HG02571 (cell line): ENCODE results near the gene MPI.
"Not testable (repeated sequence)": the region's sequence is repeated elsewhere in the genome, so short reads cannot be mapped to it uniquely, and the experiment has no call there.

Source experiments
- ATAC-seq: cut with Tn5 transposase; IDR thresholded peaks from one replicate; pipeline ENCODE4 v1.9.1; 2021; ENCODE audit warnings: mild to moderate bottlenecking, moderate library complexity; ENCODE audit not compliant: unreplicated experiment

Gene MPI

DNA sequence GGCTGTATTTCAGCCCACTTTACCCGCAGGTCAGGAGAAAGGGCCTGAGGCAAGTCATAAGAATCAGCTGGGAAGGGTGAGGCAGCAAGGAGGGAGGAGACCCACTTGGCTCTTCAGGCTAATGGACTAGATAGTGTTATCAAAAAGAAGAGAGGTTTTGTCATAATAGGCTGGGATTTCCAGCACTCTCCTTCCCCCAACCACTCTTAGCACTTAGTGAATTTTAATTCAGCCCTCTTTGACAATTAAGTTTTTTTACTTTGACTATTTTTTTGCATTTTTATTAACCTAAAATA, 771 bp downstream of the MPI start:
- no peak for ATAC-seq

DNA sequence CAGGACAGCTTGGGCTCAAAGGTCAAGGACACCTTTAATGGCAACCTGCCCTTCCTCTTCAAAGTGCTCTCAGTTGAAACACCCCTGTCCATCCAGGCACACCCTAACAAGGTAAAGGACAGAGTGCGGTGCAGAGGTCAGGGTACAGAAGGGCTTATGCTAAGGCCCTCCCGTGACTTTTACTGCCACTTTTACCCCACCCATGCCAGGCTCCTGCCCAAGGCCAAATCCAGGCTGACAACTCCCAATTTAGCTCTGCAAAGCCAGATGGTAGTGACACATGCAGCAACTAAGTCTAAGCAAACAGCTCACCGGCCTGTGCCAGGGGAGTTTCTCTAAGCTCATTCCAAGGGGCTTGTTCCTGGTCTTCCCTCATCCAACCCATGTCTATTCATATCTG, 1.6 kb downstream of the MPI start:
- no peak for ATAC-seq

DNA sequence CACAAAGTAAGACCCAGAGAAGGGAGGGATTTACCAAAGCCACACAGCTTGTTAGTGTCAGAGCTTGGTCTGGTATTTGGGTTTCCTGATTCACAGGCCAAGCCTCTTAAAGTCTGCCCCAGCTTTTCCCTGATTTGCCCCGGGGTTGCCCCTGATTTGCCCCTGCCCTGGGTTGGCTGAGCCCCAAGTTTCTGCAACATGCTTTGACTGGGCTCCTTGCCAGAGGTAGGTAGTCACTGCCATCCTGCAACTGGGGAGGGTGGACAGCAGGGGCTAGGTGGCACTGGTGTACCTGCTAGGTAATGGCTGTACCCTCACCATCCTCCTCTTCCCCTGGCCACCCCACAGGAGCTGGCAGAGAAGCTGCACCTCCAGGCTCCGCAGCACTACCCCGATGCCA, 2.5 kb downstream of the MPI start:
- no peak for ATAC-seq

DNA sequence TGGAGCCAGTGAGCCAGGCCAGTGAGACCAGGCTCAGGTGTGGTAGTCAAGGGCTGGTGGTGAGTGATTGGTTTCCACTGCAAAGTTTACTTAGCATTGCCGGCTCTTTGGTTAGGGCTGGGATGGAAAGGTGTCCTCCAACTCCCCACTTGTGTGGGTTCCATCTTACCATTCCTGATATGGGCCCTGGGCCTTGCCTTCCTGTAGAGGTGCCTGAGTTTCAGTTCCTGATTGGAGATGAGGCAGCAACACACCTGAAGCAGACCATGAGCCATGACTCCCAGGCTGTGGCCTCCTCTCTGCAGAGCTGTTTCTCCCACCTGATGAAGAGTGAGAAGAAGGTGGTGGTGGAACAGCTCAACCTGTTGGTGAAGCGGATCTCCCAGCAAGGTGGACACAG, 3.1 kb downstream of the MPI start:
- ATAC-seq: no peak

DNA sequence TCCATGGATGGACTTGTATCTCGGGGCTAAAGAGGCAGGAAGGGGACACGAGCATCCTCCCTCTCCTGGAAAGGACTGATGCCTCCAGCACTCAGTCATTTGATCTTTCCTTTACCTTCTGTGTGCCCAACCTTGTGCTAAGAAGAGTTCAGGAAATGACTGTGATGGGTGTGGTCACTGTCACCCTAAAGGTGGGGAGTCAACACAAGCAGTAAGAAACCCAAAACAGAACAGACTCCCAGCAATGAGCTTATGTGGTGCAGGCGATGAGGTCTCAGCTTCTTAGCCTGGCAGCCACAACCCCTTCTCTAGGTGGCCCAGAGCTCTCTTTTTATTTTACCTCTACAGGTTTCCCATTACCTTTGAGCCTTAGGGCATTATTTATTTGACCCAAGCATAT, 3.8 kb downstream of the MPI start:
- no peak for ATAC-seq

DNA sequence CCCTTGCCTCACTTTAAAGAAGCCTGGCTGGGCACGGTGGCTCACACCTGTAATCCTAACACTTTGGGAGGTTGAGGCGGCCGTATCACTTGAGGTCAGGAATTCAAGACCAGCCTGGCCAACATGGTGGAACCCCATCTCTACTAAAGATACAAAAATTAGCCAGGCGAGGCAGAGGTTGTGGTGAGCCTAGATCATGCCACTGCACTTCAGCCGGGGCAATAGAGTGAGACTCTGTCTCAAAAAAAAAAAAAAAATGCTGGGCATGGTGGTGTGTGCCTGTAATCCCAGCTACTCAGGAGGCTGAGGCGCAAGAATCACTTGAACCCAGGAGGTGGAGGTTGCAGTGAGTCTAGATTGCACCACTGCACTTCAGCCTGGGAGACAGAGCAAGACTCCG, 4.5 kb downstream of the MPI start:
- not testable (repeated sequence) for ATAC-seq

DNA sequence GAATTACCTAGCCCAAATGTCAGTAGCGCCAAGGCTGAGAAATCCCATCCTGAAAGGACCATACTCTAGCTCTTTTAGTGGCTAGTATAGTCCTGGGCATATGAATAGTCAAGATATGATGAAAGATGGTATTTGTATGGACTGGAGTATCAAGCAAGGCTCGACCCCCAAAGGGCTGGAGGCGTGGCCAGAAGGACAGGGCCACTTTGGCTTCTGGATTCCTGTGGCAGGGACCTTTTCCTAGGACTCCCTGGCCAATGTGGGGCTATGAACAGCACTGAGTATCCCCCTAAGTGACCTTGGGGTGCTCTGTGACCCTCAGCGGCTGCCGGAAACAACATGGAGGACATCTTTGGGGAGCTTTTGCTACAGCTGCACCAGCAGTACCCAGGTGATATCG, 6.0 kb downstream of the MPI start:
- ATAC-seq: no peak

DNA sequence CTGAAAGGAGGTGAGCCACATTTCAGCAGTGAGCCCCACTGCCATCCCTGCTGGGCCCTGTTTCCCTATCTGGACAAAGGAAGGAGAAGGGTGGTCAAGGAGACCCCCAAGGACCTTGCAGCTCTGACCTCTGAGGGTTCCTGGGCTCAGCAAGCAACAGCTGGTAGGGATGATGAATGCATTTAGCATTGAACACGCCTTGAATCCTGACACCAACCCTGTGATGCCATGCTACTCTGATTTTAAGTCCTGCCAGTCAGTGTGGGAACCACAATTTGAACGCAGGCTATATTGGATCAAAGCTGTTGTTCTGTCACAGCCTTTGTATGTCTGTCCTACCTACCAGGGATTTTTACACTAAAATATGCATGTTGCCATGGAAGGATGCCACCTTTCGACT, 6.5 kb downstream of the MPI start:
- no peak for ATAC-seq

DNA sequence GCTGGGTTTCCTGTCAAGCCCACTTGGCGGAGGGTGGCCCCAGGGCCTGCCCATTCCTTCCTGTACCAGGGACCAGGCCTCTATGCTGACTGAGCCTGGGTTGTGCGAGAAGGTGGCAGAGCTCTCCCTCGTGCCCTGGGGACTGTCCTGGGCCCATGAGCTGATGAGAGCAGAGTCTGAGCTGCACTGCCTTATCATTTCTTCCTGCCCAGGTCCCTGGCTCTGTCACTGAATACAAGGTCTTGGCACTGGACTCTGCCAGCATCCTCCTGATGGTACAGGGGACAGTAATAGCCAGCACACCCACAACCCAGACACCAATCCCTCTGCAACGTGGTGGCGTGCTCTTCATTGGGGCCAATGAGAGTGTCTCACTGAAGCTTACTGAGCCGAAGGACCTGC, 7.5 kb downstream of the MPI start:
- ATAC-seq: no peak

DNA sequence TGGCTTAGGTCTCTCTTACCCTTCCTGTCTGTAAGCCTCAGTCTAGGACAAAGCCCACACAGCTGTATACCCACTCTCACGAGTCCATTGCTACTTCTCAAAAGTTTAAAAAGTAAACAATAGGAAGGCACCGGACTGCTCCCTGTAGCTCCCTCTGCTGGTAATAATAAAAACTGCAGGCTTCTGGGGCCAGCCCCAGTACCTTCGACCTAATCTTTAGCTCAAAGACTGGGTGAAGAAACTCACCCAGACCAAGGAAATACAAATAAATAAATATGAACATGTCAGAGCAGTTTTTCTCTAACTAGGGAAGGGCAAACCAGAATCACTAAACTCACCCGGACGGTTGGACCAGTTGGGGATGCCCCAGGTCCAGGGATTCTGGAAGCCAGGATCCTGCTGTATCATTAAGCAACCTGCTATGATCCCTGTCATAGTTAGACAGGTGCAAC, 11.8 kb downstream of the MPI start:
- no peak for ATAC-seq

DNA sequence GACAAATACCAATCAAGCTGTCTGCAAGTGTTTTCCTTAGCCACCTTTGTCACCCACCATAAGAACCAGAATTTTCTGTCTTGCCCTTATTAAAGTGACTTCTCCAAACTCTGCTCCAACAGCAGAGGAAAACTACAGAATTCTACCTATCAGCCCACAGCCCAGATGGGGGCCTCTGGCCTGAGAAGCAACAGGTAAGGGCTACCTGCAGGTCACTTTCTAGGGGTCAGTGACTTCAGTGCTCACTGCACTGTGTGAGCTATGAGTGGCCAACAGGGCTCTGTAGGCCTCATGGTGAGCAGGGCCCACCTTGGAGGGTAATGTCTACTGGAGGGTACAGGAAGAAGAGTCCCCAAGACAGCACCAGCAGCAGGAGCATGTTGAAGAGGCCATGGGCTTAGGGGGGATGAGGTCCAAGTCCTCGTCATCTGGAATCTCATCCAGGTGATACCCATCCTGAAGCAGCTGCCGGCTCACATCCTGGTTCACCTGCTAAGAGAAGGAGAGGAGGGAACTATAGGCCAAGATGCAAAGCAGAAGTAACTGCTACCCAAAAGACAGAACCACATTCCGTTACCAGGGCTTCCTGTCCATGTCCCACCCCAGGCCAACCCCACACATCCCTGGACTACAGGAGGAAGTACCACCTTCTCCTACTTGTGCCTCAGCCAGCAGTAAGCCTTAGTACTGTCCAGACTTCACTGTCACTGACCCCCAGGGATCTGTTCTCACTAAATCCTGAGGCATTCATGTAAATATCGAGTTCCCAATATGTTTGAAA, 12.6 kb downstream of the MPI start:
- ATAC-seq: no peak

DNA sequence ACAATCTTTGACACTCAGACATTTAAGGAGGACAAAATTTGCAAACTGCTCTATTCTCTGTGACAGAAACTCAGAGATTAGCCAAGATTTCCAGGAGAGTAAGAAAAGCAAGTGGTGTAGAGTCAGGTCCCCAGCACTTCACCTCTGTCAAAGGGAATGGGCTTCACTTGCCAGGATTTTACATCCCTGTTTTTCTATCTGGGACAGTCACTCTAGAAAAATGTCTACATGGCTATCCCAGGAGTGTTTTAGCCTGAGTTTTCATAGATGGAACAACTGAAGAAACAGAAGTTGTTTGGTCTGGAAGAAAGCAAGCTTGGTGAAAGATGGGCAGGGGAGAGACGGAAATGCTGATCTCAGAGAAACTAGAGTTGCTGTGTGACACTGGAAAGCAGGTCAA, 13.8 kb downstream of the MPI start:
- ATAC-seq: no peak

DNA sequence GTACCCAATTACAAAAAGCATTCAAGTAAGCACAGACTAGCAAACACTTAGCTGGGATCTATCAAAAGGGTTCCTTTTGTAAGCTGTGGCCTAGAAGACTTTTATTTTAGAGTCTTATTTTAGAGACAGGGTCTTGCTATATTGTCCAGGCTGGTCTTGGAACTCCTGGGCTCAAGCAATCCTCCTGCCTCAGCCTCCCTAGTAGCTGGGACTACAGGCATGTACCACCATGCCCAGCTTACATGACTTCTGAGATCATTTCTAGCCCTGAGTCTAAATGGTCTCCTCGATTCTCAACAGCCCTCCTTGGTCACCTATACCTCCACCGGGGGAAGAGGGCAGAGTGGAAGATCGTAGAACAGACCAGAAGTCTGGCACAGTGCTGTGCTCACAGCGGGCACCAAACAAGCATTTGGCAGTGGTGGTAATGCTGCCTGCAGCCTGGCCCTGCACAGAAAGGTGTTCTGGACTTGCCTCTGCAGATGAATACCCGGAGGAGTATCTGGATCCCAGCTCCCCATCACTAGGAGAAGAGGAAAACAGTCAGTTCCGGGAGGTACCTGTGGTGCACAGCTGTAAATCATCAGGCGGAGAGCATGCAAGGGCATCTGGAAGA, 14.5 kb downstream of the MPI start:
- ATAC-seq: no peak

DNA sequence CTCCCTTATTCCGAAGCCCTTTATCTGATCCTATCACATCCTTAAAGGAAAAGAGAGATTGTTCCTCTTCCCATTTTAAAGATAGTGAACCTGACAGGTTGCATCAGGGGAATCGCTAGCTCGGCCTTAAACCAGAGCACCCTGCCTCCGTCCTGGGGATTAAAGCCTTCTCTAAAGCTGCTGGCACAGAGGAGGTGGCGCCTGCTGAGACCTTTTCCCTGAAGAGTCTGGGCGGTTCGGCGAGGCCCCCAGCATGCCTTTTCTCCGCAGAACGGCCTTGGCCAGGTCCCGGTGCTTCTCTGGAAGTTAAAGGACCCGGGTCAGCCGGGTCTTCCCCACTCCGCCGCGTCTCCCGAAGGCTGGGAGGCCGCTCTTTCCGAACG, 16.2 kb downstream of the MPI start:
- ATAC-seq: peak; percentile 13

DNA sequence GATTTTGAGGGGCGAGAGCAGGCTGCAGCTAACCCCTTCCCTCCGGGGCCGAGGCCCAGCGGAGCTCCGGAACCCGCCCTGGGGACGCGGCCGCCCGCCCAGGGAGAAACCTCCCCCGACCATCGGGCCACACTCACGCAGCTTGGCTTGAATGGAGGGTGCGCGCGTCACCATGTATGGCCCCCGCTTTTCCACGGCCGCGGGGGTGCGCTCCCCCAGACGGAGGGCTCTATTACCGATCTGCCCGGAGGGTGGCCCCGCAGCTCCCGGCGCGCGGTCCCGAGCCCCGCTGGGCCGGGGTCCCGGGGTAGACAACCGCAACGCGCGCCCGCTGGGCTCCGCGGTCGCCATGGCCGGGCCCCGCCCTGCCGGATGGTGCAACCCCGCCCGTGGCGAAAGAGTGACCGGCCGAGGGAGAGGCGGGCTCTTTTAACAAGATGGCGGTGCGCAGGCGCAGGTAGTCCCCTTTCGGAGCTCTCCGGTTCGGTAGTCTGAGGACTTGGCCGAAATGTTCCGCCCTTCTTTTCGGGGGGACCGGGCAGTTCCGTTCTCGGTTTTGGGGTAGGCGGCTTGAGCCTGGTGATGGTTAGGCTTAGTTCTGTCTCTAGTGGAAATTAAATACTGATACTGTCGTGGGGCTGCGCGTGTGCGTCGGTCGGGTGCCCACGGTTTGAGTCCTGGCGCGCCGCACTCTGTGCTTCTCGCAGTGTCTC, 16.8 kb downstream of the MPI start, which contains the start of gene FAM219B:
FAM219B (minus strand) TSS at position 402 of the 713 bp plus-strand sequence; CDS start at position 351, 51 bp downstream.
- peak; percentile 79 for ATAC-seq

DNA sequence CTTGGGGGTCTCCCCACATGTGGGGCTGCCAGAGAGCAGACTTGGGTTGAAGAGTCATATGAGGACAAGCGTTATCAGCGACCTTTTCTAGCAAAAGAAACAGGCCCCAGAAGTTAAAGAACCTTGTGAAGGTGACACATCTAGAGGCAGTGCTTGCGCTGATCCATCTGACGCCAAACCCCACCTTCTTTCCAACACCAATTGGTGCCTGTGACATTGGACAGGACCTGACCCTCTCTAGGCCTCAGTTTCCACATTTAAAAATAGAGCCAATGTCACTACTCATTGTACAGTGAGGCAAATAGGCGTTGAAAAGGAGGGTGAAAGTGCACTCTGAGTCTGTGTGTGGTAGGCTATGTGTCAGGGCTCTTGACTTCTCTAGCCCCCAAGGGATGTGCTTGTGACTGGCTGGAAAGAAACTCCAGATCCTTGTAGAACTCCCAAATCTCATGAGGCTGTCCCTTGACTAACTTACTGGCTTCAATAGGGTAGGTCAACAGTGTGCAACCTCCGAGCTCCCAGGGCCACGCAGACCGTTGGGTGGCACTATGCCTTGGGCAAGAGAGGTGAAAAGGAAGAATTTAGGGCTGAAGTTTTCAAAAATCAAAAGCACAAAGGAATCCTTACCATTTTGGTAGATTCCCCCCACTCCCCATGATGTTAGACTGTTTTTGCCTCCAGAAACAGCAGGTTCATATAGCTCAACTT, 17.5 kb downstream of the MPI start:
- ATAC-seq: no peak

DNA sequence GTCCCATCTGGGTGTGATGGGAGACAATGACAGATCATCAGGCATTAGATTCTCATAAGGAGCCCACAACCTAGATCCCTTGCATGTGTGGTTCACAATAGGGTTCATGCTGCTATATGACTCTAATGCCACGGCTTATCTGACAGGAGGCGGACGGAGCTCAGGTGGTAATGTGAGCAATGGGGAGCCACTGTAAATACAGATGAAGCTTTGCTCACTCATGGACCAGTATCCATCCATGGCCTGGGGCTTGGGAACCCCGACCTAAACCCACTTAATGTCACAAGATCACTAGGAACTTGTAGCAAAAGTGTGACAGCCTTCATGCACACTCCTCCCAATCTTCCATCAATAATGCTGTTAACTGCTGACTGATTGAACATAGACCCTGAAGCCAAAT, 18.8 kb downstream of the MPI start:
- no peak for ATAC-seq

DNA sequence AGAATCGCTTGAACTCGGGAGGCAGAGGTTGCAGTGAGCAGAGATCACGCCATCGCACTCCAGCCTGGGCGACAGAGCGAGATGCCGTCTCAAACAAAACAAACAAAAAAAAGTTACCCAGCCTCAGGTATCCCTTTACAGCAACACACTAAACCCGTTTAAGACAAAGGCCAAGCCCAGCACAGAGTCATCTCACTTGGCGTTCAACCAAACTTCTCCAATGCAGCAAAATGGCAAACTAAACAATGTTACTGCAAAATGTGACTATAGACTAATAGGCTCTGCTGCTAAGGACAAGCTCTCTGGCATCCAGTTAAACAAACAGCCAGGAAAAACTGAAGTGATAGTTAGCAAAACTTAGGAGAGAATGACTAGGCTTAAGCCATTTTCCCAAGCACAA, 23.2 kb downstream of the MPI start:
- no peak for ATAC-seq

DNA sequence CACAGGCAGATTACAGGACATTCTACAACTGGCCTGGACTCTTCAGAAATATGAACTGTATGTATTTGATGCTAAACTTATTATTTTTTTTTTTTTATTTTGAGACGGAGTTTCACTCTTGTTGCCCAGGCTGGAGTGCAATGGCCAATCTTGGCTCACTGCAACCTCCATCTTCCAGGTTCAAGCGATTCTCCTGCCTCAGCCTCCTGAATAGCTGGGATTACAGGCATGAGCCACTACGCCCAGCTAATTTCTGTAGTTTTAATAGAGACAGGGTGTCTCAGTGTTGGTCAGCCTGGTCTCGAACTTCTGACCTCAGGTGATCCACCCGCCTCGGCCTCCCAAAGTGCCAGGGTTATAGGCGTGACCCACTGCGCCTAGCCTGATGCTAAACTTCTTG, 24.0 kb downstream of the MPI start:
- not testable (repeated sequence) for ATAC-seq

DNA sequence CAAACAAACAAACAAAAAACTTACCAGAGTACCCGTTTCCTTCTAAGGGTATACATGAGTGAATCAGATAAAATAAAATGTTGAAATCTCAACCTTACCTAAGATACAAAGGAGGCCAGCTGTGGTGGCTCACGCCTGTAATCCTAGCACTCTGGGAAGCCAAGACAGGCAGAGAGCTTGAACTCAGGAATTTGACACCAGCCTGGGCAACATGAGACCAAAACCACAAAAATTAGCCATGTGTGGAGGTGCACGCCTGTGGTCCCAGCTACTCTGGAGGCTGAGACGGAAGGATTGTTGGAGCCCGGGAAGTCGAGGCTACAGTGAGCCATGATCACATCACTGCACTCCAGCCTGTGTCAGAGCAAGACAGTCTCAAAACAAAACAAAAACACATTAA, 27.8 kb downstream of the MPI start:
- ATAC-seq: no peak

DNA sequence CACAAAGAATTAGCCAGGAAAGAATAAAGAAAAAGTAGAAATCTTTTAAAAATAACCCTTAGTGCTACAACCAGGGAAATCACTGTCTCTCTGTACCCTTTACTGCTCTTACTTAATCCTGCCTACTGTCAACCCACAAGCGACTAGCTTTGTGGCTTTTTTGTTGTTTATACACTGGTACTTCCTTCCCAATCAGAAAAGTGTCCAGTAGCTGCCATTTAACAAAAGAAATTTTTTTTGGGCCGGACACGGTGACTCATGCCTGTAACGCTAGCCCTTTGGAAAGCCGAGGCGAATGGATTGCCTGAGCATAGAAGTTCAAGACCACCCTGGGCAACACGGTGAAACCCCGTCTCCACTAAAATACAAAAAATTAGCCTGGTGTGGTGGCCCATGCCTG, 30.6 kb downstream of the MPI start:
- ATAC-seq: no peak

DNA sequence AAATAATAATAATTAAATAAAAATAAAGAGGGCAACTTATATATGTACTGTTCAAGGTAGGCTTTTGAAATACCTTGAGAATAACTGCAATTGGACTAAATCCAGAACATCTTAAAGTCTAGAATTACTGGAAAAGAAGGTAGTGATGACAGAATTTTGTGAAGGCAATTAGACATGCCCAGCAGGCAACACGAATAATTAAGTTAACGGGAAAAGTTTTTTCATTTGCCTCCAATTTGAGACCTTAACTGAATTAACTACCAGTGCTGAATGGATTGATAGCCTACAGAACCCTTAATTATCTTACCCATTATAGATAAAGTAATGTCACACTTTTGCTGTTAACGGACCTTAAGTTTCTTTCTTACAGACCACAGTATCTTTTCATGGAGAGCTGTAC, 34.7 kb downstream of the MPI start:
- ATAC-seq: no peak
